HG02973 (cell line): ENCODE data around the gene C2CD2L.
"Not testable (repeated sequence)": the region's sequence is repeated elsewhere in the genome, so short reads cannot be mapped to it uniquely, and the experiment has no call there.

Source experiments
- ATAC-seq: cut with Tn5 transposase; IDR thresholded peaks from one replicate; pipeline ENCODE4 v1.9.1; 2021; ENCODE audit warnings: moderate library complexity; ENCODE audit not compliant: unreplicated experiment

The C2CD2L gene

DNA sequence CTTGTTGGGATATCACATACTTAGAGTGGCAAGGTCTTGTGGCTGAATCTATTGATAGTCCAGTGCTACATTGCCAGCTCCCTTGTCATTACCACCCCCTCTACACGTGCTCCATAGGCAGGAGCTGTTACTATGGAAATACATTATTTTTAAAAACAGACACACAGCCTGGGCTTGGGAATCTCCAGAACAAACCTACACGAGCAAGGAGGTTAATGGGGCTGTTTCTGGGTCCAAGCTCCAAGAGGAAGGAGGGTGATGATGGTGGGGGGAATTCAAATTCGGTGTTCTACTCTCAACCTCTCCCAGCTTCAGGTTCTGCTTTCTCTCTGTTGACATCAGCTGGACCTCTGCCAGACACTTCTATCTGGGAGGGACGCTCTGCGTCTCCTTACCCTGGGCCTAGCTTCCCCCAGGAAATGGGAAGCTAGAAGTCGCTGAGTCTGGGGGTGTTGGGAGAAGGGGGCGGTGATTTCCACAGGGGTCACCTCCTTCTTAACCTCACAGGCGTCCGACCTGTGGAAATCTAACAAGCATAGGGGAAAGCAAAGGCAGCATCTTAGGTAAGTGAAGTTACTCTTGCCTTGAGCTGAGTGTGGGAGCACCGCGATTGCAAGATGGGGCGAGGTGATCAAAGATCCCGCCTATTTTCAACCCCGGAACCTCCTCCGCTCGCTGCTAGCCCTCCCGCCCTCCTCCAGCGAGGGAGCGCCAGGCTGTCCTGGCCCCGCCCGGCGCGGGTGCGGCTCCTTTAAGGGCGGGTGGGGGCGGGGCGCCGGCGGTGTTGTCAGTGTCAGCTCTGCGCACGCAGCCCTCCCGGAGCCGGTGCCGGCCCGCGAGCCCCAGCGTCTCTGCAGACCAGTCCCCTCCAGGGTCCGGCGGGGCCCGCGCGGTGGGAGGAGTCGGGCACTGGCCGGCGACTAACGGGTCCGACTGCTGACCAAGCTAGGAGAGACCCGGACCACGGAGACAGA, at the start of gene C2CD2L:
Gene C2CD2L (plus strand): TSS at position 781 of the 974 bp plus-strand sequence. CDS start 398 bp downstream, outside the sequence.
- ATAC-seq, result peak; percentile 58

GRCh38 chr11:119059128-119059527, 48.0 kb upstream of the C2CD2L start:
- ATAC-seq, result not testable (repeated sequence)

- ATAC-seq, result no peak
Measured at GRCh38 chr11:119061256-119061655, 45.9 kb upstream of the C2CD2L start.

DNA sequence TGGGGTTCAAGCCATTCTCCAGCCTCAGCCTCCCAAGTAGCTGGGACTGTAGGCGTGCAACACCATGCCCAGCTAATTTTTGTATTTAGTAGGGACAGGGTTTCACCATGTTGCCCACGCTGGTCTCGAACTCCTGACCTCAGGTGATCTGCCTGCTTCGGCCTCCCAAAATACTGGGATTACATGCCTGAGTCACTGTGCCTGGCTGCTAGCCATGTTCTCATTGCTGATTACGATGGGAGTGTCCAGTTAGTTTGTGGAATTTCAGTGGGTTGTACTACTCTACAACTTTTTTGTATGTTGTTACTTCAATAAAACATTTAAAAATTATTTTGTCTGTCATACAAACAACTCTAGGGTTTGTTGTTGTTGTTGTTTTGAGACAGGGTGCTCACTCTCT, 44.4 kb upstream of the C2CD2L start:
- ATAC-seq, result no peak

- ATAC-seq, result no peak
Measured at GRCh38 chr11:119065369-119065768, 41.8 kb upstream of the C2CD2L start.

GRCh38 chr11:119067371-119068222, 39.5 kb upstream of the C2CD2L start, which contains the start of gene VPS11:
Gene VPS11, plus strand, starts transcription at chr11:119067818. Its CDS starts 6 bp downstream, at chr11:119067824.
- peak; percentile 86 for ATAC-seq

DNA sequence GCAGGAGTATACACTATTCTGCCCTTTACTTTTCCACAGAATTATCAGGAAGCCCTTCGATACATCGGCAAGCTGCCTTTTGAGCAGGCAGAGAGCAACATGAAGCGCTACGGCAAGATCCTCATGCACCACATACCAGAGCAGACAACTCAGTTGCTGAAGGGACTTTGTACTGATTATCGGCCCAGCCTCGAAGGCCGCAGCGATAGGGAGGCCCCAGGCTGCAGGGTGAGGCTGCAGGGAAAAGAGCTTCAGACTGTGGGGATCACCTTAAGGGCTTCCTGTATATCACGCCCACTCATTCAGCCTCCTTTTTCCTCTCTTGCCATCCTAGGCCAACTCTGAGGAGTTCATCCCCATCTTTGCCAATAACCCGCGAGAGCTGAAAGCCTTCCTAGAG, 29.3 kb upstream of the C2CD2L start:
- ATAC-seq, result no peak

DNA sequence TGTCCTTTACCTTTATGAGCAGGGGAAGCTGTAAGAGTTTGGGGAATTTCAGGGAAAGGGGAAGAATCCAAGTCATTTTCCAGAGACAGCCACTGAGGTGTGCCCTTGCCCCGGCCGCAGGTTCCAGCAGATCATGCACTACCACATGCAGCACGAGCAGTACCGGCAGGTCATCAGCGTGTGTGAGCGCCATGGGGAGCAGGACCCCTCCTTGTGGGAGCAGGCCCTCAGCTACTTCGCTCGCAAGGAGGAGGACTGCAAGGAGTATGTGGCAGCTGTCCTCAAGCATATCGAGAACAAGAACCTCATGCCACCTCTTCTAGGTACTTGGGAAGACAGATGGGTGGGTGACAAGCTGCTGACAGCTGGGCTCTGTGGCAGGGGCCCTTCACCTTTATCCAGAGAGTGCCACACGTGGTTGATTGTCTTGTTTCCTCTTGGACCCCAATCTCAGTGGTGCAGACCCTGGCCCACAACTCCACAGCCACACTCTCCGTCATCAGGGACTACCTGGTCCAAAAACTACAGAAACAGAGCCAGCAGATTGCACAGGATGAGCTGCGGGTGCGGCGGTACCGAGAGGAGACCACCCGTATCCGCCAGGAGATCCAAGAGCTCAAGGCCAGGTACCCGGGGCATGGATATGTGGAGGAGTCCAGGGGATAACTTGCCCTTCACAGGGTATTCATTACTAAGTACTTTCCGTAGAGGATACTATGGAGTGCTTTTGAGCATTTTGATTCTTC, 28.3 kb upstream of the C2CD2L start:
- ATAC-seq, result no peak

DNA sequence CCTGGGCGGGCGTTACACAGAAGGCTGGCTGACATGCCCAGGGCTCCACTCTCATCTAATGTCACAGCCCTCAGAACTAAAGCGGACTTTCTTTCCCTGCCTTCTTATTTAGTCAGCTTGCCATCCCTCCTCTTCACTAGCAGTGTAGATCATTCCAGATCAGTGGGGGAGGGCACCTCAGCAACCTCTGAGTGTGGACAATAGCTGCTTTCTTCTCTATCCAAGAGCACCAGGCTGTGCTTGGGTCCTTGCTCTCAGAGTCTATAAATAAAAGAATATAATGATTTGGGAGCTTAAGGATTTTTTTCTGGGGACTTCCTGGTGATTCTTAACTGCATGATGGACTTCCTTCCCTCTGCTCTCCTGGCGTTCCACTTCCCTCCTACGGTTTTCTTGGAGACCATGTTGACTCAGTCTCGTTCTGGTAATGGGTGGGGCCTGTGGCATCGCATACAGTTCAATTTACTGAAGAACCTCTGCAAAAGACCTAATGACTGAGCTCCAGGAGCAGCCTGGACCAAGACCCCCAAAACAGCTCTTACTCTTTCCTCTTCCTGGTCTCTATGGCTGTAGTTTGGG, 25.4 kb upstream of the C2CD2L start:
- no peak for ATAC-seq

GRCh38 chr11:119084663-119085436, 22.3 kb upstream of the C2CD2L start, which contains the start of gene HMBS:
Gene HMBS, plus strand, starts transcription at chr11:119084881. Its CDS starts 153 bp downstream, at chr11:119085034.
- ATAC-seq, result peak; percentile 80

- no peak for ATAC-seq
Measured at GRCh38 chr11:119085437-119085847, 21.7 kb upstream of the C2CD2L start.

GRCh38 chr11:119087123-119087522, 20.0 kb upstream of the C2CD2L start:
- ATAC-seq, result no peak

- ATAC-seq, result no peak
Measured at GRCh38 chr11:119087747-119088241, 19.4 kb upstream of the C2CD2L start.

DNA sequence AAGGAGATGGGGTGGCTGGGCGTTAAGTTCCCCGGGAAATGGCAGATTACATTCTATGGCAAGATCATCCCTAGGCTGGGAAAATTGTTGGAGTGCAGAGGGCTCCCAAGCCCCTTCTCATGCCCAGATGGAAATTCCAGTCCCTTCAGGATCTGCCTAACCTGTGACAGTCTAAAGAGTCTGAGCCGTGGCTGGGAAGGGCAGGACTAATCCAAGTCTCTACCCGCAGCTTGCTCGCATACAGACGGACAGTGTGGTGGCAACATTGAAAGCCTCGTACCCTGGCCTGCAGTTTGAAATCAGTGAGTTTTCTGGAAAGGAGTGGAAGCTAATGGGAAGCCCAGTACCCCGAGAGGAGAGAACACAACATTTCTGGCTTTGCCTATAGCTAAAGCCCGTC, 18.7 kb upstream of the C2CD2L start:
- no peak for ATAC-seq

GRCh38 chr11:119089319-119089718, 17.8 kb upstream of the C2CD2L start:
- no peak for ATAC-seq

GRCh38 chr11:119091178-119091577, 16.0 kb upstream of the C2CD2L start:
- ATAC-seq, result no peak

DNA sequence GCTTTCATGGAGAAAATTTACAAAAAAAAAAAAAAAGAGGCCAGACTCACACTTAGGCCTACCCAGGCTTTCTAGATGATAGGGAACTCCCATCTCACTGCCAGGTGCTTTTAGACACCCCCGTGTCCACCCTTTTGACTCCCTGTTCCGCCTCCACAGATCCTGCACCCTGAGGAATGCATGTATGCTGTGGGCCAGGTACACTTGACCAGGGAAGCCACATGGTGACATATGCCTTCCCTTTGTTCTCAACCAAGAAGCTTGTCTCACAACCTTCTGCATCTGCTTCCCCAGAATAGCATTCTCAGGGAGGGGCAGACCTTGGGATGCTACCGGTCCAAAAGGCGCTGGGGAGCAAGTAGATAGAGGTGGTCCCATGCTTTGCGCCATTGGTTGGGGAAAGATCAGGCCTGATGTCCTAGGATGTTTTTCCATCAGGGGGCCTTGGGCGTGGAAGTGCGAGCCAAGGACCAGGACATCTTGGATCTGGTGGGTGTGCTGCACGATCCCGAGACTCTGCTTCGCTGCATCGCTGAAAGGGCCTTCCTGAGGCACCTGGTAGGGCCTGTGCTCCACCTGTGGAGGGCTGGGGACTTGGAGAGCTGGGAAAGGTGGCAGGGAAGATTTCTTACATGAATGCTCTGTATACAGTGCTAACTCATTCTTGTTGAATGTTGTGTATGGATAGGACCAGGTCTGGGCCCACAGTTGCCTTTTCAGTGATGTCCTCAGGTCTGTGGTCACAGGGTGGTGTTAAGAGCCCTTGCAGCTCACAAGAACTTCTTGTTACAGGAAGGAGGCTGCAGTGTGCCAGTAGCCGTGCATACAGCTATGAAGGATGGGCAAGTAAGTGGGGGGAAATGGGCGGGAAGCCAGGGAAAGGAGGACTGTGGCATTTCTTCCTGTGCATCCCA, 14.9 kb upstream of the C2CD2L start:
- ATAC-seq, result no peak
